ENCODE results near the gene RASGRF2.
A peak's percentile ranks its signal among the peaks of the same experiment; 100 is the strongest.
"Not testable (repeated sequence)": the region's sequence is repeated elsewhere in the genome, so short reads cannot be mapped to it uniquely, and the experiment has no call there.

Gene RASGRF2

GRCh38 chr5:80985600-80986228, 25.6 kb downstream of the RASGRF2 start:
- no peak for DNase-seq (ENCODE audit: low read depth in 2 of 2)

- DNase-seq (ENCODE audit: low read depth in 2 of 2): no peak
Measured at GRCh38 chr5:80986382-80986781, 26.2 kb downstream of the RASGRF2 start.

- DNase-seq (ENCODE audit: low read depth in 2 of 2): no peak
Measured at GRCh38 chr5:80987078-80987766, 27.1 kb downstream of the RASGRF2 start.

GRCh38 chr5:80988419-80988935, 28.3 kb downstream of the RASGRF2 start:
- DNase-seq (ENCODE audit: low read depth in 2 of 2): no peak

- no peak for DNase-seq (ENCODE audit: low read depth in 2 of 2)
Measured at GRCh38 chr5:80989883-80990282, 29.7 kb downstream of the RASGRF2 start.

DNA sequence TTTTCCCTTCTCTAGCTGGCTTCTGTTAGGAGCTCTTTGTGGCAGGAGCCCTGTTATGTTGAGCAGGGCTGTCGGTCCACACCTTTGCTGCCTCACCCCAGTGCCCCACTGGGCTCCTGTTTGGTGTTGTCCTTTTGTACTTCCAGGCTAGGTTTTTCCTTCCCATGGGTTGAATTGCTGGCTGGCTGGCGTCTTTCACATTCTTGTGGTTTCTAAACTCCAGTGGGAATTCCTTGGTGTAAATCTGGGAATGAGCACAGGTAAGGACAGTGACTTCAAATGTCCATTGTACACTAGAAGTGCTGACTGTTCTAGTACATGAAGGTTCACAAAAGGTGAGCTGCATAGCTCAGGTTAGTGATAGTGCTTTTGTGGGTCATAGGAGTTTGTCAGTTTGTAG, 30.4 kb downstream of the RASGRF2 start:
- DNase-seq (ENCODE audit: low read depth in 2 of 2): no peak

GRCh38 chr5:80990971-80991370, 30.8 kb downstream of the RASGRF2 start:
- DNase-seq (ENCODE audit: low read depth in 2 of 2): no peak

- no peak for DNase-seq (ENCODE audit: low read depth in 2 of 2)
Measured at GRCh38 chr5:80995908-80996307, 35.7 kb downstream of the RASGRF2 start.

- peak; percentile 8 to 31 for DNase-seq (ENCODE audit: low read depth in 2 of 2)
Measured at GRCh38 chr5:80998590-80998979, 38.4 kb downstream of the RASGRF2 start.

DNA sequence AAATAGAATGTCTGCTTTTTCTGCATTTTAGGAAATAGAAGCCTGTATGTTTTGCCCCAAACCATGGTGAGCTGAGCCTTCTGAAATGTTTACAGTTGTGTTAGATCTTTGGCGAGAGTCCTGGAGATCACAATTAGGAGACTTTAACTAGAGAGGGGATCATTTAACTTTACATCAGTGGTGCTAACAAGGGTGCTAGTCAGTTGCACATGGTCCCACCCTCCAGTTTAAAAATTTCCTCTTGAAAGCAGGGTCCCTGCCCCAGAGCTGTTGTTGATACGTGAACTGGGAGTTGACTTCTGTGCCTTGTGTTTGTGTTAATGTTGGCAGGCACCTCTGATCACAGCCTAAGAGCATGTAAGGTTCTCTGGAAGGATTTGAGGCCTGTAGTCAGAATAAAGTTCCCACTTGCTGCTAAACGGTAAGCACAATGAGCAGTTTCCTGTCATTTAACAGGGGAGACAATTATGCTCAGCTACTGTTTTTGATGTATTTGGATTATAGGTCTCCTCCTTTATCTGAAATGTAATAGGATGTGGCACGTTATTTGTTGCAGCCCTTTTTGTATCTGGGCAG, 43.7 kb downstream of the RASGRF2 start:
- no peak for DNase-seq (ENCODE audit: low read depth in 2 of 2)

GRCh38 chr5:81005708-81006107, 45.5 kb downstream of the RASGRF2 start:
- no peak for DNase-seq (ENCODE audit: low read depth in 2 of 2)

DNA sequence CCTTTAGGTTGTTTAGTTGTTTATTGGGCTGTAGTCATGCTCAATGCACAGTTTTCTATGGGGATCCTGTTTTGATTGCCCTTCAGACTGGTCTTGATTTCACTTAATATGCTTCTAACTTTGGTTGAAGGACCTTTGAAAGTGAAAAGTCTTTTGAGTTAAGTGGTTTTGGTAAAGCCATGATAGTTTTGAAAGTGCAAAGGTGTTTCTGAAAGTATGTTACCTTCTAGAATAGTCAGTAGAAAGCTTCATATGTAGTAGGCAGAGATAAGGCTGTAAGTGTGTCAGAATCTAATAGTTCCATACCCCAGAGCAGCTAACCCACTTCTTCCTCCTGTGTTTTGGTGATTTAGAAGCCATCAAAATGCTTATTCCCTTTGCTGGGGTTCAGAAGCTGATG, 46.1 kb downstream of the RASGRF2 start:
- no peak for DNase-seq (ENCODE audit: low read depth in 2 of 2)

GRCh38 chr5:81006947-81007636, 46.9 kb downstream of the RASGRF2 start:
- DNase-seq (ENCODE audit: low read depth in 2 of 2): peak; percentile 15 to 49

DNA sequence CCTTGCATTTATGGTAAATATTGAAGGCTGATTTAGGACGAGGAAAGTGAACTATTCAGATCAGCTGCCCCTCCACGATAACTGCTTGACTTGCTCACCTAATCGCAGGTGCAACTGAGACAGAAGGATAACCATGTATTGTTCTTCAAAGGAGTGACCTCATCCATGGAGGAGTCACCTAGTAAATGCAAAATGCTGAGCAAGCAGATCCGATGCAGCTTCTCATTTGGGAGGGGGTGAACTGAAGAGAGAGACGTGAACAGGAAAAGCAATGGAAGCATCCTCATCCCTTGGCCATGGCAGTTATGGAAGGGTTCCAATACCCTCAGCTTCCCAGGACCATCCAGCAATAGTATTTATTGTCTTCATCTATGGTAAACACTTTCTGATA, 47.5 kb downstream of the RASGRF2 start:
- DNase-seq (ENCODE audit: low read depth in 2 of 2): no peak

- no peak for DNase-seq (ENCODE audit: low read depth in 2 of 2)
Measured at GRCh38 chr5:81010336-81011169, 50.4 kb downstream of the RASGRF2 start.

GRCh38 chr5:81014348-81014747, 54.2 kb downstream of the RASGRF2 start:
- DNase-seq (ENCODE audit: low read depth in 2 of 2): no peak

DNA sequence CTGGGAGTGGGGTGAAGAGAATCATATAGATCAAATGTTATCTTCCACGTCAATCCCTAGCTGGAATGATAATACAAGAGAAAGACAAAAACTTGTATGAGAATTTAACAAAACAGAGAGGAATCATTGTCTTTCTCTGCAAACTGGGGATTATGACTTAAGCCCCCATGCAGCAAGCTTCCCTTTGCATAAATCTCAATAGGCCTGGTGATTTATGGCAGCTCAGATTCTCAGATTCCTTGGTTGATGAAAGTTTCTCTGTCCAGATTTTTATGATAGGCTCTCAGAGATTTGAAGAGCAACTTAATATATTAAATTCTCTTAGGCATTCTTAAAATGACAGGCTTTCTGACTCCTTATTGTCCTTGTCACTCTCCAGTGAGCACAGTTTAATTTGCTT, 56.0 kb downstream of the RASGRF2 start:
- no peak for DNase-seq (ENCODE audit: low read depth in 2 of 2)

- no peak for DNase-seq (ENCODE audit: low read depth in 2 of 2)
Measured at GRCh38 chr5:81017320-81017719, 57.2 kb downstream of the RASGRF2 start.

- not testable (repeated sequence) for DNase-seq (ENCODE audit: low read depth in 2 of 2)
Measured at GRCh38 chr5:81018608-81019007, 58.4 kb downstream of the RASGRF2 start.

DNA sequence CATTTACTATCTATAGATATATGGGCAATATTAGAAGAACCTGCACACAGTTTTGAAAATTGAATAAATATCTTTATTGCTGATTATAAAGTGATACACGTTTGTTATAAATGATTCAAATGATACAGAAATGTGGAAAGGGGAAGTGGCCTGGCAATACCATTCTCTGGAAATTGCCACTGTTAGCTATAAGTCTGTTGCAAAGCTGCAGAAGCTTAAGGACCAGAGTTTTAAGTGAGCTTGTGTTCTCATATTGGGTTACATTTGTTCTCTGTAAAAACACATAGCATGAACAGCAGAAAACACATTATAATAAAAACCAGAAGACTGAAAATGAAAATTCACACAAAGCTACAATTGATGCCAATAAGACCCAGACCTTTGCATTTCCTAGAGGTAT, 59.6 kb downstream of the RASGRF2 start:
- DNase-seq (ENCODE audit: low read depth in 2 of 2): no peak

- no peak for DNase-seq (ENCODE audit: low read depth in 2 of 2)
Measured at GRCh38 chr5:81020478-81021167, 60.5 kb downstream of the RASGRF2 start.
